Measurements from ENCODE around the gene GATD1.

The GATD1 gene

DNA sequence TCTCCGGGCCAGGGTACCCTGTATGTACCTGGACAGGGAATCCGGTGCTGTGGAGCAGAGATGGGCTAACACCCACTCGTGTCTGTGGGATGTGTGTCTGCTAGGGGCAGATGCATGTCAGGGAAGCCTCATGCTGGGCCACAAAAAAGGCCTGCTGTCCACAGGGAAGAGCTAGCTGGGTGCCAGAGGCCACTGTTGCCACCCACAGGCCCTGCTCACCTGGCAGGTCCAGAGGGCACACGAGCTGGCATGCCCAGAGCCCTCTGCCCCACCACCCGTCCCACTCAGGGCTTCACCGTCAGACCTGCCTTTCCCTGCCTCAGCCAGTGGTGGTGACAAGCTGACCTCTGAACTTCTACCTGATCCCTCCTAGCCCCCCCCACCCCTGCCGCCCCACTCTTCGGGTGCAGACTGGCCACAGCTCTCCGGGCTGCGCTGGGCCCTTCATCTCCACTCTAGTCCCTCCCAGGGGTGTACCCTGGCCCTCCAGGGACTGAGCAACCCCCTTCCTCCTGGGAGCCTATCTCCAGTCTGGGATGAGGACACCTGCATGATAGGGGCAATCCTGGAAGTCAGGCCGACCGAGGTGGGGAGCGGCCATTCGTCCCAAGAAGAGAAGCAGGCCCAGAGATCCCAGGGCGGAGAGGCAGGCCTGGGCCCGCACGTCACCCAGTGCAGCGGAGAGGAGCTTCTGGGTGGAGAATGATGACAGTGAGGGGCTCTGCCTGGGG is 19.4 kb upstream of the GATD1 start:
- in situ Hi-C loops (cut with MboI; ENCODE audit: low sequenced_read_pairs): no loop called here

DNA sequence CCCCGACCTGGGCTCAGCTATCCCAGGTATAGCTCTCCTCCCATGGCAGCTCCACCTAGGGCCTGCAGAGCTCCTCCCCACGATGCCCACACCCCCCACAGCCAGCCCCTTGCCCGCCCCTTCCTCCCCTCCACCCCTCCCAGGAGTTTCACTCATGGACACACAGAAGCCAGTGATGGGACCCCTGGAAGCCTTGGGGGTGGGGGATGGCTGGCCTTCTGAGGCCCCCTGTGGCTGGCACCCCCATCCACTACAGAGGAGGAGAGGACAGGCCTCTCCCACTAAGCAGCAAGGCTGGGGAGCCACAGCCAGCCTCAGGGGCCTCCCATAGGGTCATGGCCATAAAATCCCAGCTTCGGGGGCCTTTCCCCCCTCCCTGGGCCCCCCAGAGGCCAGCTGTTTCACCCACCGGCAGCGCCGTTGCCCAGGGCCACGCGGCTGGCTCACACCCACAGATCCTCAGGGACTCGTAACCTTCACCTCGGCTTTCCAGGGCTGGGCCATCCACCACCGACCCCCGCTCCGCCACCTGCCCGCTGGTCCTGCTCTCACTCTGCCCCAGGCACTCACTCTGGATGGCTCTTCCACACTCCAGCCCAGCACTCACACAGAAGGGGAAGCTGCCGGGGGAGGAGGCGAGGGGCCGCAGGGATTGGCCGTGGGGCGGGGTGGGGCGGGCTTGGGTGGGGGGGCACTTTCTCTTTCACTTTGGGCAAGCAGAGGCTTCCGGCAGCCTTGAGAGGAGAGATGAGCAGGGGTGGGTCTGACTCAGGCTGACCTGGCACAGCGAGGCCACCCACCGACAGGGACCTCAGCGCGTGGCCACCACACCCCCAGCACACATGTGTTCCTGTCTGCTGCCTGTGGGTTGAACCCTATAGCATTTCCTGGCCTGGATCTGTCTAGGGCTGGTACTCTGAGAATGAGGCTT is 18.6 kb upstream of the GATD1 start:
- in situ Hi-C loops (cut with MboI; ENCODE audit: low sequenced_read_pairs): no loop called here

GRCh38 chr11:794766-795633 is 17.7 kb upstream of the GATD1 start:
- in situ Hi-C loops (cut with MboI; ENCODE audit: low sequenced_read_pairs): no loop called here

DNA sequence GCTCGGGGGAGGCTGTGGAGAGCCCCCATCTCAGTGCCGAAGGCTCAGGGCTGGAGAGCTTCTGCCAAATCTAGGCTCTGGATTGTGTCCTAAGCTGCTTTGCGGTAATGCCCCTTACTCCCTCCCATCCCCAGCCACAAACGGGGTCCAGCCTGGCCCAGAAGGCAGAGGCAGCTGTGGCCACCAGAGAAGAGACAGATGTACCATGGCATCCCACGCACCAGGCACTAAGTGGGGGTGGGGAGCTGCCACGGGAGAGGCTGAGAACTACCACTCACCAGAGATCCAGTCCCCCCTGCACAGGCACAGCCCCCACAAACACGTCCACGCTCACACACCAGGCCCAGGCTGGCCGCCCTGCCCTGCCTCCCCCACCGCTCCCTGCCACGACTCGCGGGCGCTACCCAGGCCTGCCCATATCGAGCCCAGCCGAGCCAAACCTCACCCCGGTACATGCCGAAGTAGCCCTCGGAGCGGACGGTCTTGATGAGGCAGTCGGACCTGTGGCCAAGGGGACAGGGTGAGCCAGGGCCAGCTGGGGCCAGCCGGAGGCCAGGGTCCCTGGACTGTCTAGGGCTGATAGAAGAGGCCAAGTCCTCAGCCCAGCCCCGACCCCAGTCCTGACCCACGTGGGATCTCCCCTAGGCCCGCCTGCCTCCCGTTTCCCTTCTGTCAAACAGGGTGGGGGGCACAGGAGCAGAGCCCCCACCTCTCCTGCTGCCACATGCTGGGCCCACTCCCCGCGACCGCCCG is 16.9 kb upstream of the GATD1 start:
- in situ Hi-C loops (cut with MboI; ENCODE audit: low sequenced_read_pairs): no loop called here

DNA sequence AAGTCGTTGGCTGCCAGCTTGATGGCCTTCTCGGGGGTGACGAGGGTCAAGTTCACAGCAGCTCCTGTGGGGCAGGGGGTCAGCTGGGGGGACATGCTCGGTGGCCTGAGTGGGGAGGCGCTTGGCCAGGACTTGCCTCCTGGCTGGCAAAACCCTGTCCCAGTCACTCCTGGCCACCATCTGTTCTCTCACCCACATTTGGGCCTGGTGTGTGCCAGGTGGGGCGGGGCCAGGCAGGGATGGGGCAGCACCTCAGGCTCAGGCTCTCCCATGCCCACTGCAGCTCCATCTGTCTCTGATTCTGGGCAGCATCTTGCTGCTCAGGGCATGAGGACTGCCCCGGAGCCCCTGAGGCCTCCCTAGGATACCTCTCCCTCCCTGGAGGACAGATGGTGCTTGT is 16.3 kb upstream of the GATD1 start:
- in situ Hi-C loops (cut with MboI; ENCODE audit: low sequenced_read_pairs): no loop called here

GRCh38 chr11:792873-793272 is 15.6 kb upstream of the GATD1 start:
- in situ Hi-C loops (cut with MboI; ENCODE audit: low sequenced_read_pairs): no loop called here

- in situ Hi-C loops (cut with MboI; ENCODE audit: low sequenced_read_pairs): no loop called here
Observed at GRCh38 chr11:792535-792821, 15.2 kb upstream of the GATD1 start.

DNA sequence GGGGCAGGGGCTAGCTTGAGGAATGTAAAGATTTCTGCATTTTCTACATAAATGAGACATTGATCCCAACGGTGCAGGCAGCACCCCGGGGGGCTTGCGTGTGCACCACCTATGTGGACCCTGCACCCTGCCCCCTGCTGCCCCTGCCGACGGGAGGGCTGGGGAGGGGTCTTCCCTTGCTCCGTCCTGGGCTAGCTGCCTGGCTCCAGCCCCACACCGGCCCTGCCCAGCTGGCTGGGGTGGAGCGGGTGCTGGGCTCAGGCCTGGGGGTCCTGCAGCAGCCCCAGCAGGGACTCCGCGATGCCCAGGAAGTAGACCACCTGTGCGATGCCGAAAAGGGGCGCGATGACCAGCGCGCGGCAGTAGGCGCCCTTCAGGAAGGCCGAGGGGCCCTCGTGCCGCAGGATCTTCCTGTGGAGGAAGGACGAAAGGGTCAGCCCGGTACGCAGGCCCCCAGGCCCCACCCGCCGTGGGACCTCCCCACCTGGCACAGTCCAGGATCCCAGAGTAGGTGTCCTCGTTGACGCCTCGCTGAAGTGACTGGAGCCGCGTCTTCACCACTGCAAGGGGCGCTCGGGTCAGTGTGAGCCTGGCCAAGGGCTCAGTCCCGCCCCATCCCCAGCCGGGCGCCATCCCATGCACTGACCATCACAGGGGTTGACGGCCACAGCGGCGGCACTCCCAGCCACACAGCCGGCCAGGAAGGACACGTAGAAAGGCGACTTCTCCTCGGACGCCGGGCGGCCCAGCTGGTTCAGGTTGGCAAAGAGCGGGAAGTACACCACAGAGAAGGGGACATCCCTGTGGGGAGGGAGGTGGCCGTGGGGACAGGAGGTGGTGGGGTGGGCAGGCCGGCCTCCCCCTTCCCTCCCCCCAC is 14.6 kb upstream of the GATD1 start:
- in situ Hi-C loops (cut with MboI; ENCODE audit: low sequenced_read_pairs): no loop called here

GRCh38 chr11:790721-791564 is 13.7 kb upstream of the GATD1 start:
- in situ Hi-C loops (cut with MboI; ENCODE audit: low sequenced_read_pairs): no loop called here

GRCh38 chr11:789943-790342 is 12.7 kb upstream of the GATD1 start, which contains the start of gene CEND1:
Gene CEND1, minus strand, starts transcription at chr11:790090. Its CDS starts 1,514 bp downstream, at chr11:788576.
- in situ Hi-C loops (cut with MboI; ENCODE audit: low sequenced_read_pairs): no loop called here

- in situ Hi-C loops (cut with MboI; ENCODE audit: low sequenced_read_pairs): no loop called here
Observed at GRCh38 chr11:788953-789940, 12.0 kb upstream of the GATD1 start.

DNA sequence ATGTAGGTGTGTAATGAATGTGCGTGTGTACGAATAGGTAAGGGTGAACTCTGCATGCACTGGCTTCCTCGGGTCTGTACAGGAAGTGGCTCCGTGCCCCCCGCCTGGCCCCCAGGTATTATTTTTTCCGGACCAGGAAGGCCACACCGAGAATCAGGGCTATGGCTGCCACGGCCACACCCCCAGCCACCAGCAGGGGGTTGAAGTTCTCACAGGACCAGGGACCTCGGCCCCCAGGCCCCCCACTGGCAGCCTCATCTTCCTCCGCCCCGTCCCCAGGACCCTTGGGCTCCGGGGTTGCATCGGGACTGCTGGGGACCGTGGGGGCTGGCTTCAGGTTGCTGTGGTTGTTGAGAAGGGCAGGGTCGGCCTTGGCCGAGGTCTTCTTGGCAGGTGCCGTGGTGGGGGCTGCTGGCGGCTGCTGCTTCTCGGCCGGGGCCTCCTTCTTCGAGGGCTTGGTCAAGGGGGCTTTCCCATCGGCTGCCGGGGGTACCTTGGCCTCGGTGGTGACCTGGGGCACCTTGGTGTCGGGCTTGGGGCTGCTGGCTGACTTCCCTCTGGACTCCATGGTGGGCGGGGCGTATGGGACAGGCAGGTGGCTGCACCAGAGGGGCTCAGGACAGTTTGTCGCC is 10.8 kb upstream of the GATD1 start:
- in situ Hi-C loops (cut with MboI; ENCODE audit: low sequenced_read_pairs): no loop called here

DNA sequence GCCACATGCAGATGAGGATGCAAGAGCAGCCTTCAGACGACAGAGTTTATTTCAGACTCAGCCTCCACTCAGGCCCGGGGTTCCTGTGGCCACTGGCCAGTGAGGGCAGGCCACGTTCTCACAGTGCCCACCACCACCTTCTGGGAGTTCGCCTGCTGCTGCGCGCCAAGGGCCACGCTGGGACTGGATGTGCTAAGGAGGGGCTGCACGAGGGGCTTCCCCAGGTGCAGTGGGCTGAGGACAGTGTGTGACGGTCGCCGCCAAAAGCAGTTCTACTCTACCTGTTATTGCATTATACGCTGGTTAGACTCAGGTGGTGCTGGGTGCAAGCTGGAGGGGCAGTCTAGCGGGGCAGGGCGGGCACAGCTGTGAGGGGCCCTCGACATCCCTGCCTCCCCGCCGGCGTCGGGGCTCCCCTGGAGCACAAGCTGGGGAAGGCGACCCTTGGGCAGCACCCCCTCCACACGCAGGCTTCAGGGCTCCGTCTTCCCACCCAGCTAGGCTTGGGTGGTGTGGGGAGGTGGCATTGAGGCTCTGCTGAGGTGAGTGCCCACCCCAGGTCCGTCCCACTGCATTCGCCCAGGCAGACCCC is 9.9 kb upstream of the GATD1 start:
- in situ Hi-C loops (cut with MboI; ENCODE audit: low sequenced_read_pairs): no loop called here

- in situ Hi-C loops (cut with MboI; ENCODE audit: low sequenced_read_pairs): no loop called here
Observed at GRCh38 chr11:786235-787083, 9.2 kb upstream of the GATD1 start.

DNA sequence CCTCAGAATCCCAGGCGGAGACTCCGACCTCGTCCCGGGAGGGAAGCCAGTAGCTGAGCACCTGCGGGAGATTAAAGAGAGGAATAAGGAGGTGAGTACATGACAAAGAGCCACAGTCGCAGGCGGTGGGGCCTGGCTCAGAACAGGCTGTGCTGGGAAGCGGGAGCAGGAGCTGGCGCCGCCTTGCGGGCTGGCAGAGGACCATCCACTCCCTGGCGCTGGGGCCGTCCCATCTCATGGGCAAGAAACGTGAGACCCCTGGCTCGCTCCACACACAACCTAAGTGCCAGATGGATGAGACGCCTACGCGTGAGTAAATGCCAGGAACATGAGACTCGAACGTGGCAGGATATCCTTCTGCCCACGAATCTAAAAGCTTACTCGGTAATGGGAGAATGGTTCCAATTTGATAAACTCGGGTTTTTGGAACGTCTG is 6.3 kb upstream of the GATD1 start:
- in situ Hi-C loops (cut with MboI; ENCODE audit: low sequenced_read_pairs): no loop called here
